ENCODE results near the gene CCDC171. TPM values are rescaled to one million over a fixed set of nuclear protein-coding genes. Genes with fewer than 3 reads are reported as not detected.

The CCDC171 gene
- total RNA-seq, 1 experiment from 2014 or later = 2.6 TPM

DNA sequence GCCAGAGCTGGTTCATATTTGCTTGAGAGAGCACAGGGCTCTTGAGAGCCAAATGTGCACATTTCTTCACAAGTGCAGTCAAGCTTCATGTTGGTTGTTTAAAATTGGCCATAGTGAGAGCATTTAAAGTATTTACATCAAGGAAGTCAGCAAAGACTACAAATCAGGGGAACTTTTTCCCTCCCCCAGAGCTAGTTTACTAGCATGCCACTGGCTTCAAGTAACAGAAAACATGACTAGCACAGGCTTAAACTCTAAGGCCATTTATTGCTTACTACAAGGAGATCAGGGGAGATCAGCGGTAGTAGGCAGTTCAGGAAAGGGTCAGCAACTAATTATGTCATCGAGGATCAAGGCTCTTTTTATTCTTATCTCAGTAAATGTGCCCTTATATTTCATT lies 11.0 kb upstream of the CCDC171 start:
- Histone ChIP-seq H3K4me1 (ENCODE audit: control insufficient read depth in 1 of 2, insufficient read depth in 2 of 2, low read length in 2 of 2) (0 out of 4 replicates have a peak, but pooled peaks cover 0 to 2% of the 10 kb centered on the region in 2 experiments), H4K20me1 (ENCODE audit: insufficient read depth) (no peaks in the 10 kb centered on the region), H3K9me3 (ENCODE audit: control insufficient read depth in 1 of 2, insufficient read depth in 1 of 2, low read depth in 1 of 2, low read length in 2 of 2) (0 out of 4 replicates have a peak, but pooled peaks cover 0 to 3% of the 10 kb centered on the region in 2 experiments), H3K27ac (ENCODE audit: low read depth, low read length) (no peak overlapping the region), H3K4me2 (ENCODE audit: low read length) (no peak overlapping the region), H3K9ac (ENCODE audit: low read length) (no peak overlapping the region), H2AFZ (ENCODE audit: low read depth, low read length, poor library complexity, severe bottlenecking) (no peak overlapping the region), H3K4me3 (replicated peaks in 1 of 2; ENCODE audit: low read depth in 1 of 2, low read length in 2 of 2) (no peak overlapping the region), H3K27me3 (ENCODE audit: insufficient read depth, low read length) (no peaks in the 10 kb centered on the region), H3K36me3 (ENCODE audit: control insufficient read depth in 1 of 2, insufficient read depth in 2 of 2, low read length in 2 of 2) (no peaks in the 10 kb centered on the region), H3K9me2 (ENCODE audit: insufficient read depth) (no peaks in the 10 kb centered on the region), H3K79me2 (ENCODE audit: insufficient read depth, low read length) (no peaks in the 10 kb centered on the region)
- intact Hi-C loops (cut with micrococcal nuclease) = no loop called here
- DNase-seq (ENCODE audit: low read depth, low spot score) = no peak
- TF ChIP-seq FOSL1 (IDR thresholded peaks at IDR 0.05; ENCODE audit: low read depth) (no peak), RAD21 (IDR thresholded peaks at IDR 0.05; ENCODE audit: low read depth) (no peak), REST (IDR thresholded peaks at IDR 0.05; ENCODE audit: low read depth) (no peak), ELF1 (IDR thresholded peaks at IDR 0.05; ENCODE audit: borderline replicate concordance, low read depth) (no peak), CEBPB (IDR thresholded peaks at IDR 0.05; ENCODE audit: low read depth) (no peak), SP1 (IDR thresholded peaks at IDR 0.05; ENCODE audit: low read depth) (no peak), POLR2A (IDR thresholded peaks at IDR 0.05; ENCODE audit: borderline replicate concordance, extremely low read depth, insufficient read depth, insufficient read length) (no peak), SIN3A (IDR thresholded peaks at IDR 0.05; ENCODE audit: low read depth) (no peak), POLR2AphosphoS5 (IDR thresholded peaks at IDR 0.05; ENCODE audit: low read depth, low read length) (no peak), ZFX (IDR thresholded peaks at IDR 0.05) (no peak), EGR1 (IDR thresholded peaks at IDR 0.05; ENCODE audit: low read depth) (no peak), EZH2 (IDR thresholded peaks at IDR 0.05) (no peak), EZH2phosphoT487 (IDR thresholded peaks at IDR 0.05; ENCODE audit: borderline replicate concordance) (no peak), ZNF274 (IDR thresholded peaks at IDR 0.05; ENCODE audit: low read depth, low read length) (no peak), ZBTB33 (IDR thresholded peaks at IDR 0.05; ENCODE audit: extremely low read depth, insufficient replicate concordance, low read length) (no peak)
- TF ChIP-seq, protein P1, sequence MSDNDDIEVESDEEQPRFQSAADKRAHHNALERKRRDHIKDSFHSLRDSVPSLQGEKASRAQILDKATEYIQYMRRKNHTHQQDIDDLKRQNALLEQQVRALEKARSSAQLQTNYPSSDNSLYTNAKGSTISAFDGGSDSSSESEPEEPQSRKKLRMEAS (IDR thresholded peaks at IDR 0.05) = no peak
- TF ChIP-seq, protein P2, sequence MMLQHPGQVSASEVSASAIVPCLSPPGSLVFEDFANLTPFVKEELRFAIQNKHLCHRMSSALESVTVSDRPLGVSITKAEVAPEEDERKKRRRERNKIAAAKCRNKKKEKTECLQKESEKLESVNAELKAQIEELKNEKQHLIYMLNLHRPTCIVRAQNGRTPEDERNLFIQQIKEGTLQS (IDR thresholded peaks at IDR 0.05) = no peak
- TF ChIP-seq, protein P3, sequence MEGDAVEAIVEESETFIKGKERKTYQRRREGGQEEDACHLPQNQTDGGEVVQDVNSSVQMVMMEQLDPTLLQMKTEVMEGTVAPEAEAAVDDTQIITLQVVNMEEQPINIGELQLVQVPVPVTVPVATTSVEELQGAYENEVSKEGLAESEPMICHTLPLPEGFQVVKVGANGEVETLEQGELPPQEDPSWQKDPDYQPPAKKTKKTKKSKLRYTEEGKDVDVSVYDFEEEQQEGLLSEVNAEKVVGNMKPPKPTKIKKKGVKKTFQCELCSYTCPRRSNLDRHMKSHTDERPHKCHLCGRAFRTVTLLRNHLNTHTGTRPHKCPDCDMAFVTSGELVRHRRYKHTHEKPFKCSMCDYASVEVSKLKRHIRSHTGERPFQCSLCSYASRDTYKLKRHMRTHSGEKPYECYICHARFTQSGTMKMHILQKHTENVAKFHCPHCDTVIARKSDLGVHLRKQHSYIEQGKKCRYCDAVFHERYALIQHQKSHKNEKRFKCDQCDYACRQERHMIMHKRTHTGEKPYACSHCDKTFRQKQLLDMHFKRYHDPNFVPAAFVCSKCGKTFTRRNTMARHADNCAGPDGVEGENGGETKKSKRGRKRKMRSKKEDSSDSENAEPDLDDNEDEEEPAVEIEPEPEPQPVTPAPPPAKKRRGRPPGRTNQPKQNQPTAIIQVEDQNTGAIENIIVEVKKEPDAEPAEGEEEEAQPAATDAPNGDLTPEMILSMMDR (IDR thresholded peaks at IDR 0.05 in 2 of 3, conservative IDR thresholded peaks at IDR 0.05 in 1 of 3; ENCODE audit: borderline replicate concordance in 1 of 3, insufficient read depth in 1 of 3, low read depth in 2 of 3, low read length in 2 of 3) = no peak
- ATAC-seq = no peak
- BruUV-seq (replicated peaks) = no TSS peak
- RAD21 ChIA-PET (ENCODE audit: low non-redundant PET in 1 of 2, low total read pairs in 2 of 2, uncharacterized antibody in 2 of 2, unreplicated experiment in 2 of 2) = no interaction called here
- CTCF ChIA-PET = no interaction called here
- POLR2A ChIA-PET = interaction anchor here (1.6 to 1.7 kb wide), 2 partner anchors 9 to 11 kb away, joined by 4 to 6 read pairs; partner anchors contain the start of gene CCDC171
